Transverse colon (tissue), 4 donors: ENCODE results near the gene NPFF. TPM values are rescaled to one million over a fixed set of nuclear protein-coding genes. Genes with fewer than 3 reads are reported as not detected.

Experiments used
- DNase-seq: peaks from one replicate; pipeline ENCODE4 v3.0.0-alpha.2; 2019
- H3K27ac ChIP-seq, 4 donors: fragments of 200-600 bp; sonication (generic); 2 replicates each; pipeline ENCODE4 v1.5.1; 2016 to 2018; ENCODE audit warnings: inconsistent platforms in 4 of 4
- H3K27me3 ChIP-seq: fragments of 200-600 bp; sonication (generic); 2 replicates; pipeline ENCODE4 v1.5.1; 2017; ENCODE audit warnings: inconsistent platforms
- H3K36me3 ChIP-seq, 4 donors: fragments of 200-600 bp; sonication (generic); 2 replicates each; pipeline ENCODE4 v1.5.1; 2017 to 2019; ENCODE audit warnings: inconsistent platforms in 4 of 4
- H3K4me1 ChIP-seq, 4 donors: fragments of 200-600 bp; sonication (generic); 2 replicates each; pipeline ENCODE4 v1.5.1; 2017 to 2020; ENCODE audit warnings: inconsistent platforms in 4 of 4
- H3K4me3 ChIP-seq, 4 donors: fragments of 200-600 bp; sonication (generic); 1 replicate in 1 of 4; 2 replicates in 3 of 4; pipeline versions ENCODE4 v1.5.1 to v1.6.1; 2017 to 2019; ENCODE audit warnings: inconsistent platforms in 4 of 4
- H3K9me3 ChIP-seq, 2 donors: fragments of 200-600 bp; sonication (generic); 2 replicates each; pipeline ENCODE4 v1.5.1; 2017 to 2019; ENCODE audit warnings: inconsistent platforms in 2 of 2
- CTCF ChIP-seq, 5 experiments: fragments of 200-600 bp in 3 of 5; fragments of 450-650 bp in 2 of 5; sonication (generic) in 3 of 5; IDR thresholded peaks; 1 replicate in 2 of 5; 2 replicates in 3 of 5; pipeline ENCODE4 v1.5.1; 2016 to 2017; ENCODE audit warnings: antibody characterized with exemption in 5 of 5, inconsistent platforms in 3 of 5, mild to moderate bottlenecking in 2 of 5, moderate library complexity in 1 of 5
- EP300 ChIP-seq: sonication (generic); formaldehyde crosslinking; IDR thresholded peaks from one replicate; pipeline ENCODE4 v1.6.1; 2017; ENCODE audit warnings: antibody characterized with exemption, low read depth
- POLR2A ChIP-seq: fragments of 450-650 bp; IDR thresholded peaks from one replicate; pipeline ENCODE4 v1.6.1; 2016; ENCODE audit warnings: antibody characterized with exemption, mild to moderate bottlenecking, moderate library complexity
- POLR2AphosphoS5 ChIP-seq, 3 donors: sonication (generic); formaldehyde crosslinking; IDR thresholded peaks; one replicate each; pipeline ENCODE4 v1.6.1; 2016; ENCODE audit warnings: antibody characterized with exemption in 3 of 3
- WGBS, 2 donors: methylation state at CpG; one replicate each; pipeline ENCODE4 v1.1.5; 2018; ENCODE audit warnings: low coverage in 1 of 2; 5-methylcytosine and 5-hydroxymethylcytosine counted together
- in situ Hi-C, 4 donors: fragments of 200-750 bp; cut with MboI; loops; one replicate each; pipeline versions ENCODE4 v1.15.0 to v1.15.1; 2017; ENCODE audit warnings: low sequenced_read_pairs in 3 of 4, low pct_ligation_motif_present in 1 of 4, low pct_unique_long_range_greater_than_20kb in 1 of 4
- intact Hi-C: fragments of 100-400 bp; cut with DNase I; formaldehyde crosslinking; loops from one replicate; pipeline ENCODE4 v1.15.1; 2023; ENCODE audit warnings: low total_unique reads
- total RNA-seq, 4 donors: library from RNA; depleted of rRNA; stranded (reverse); fragments of >200 nt; gene quantifications; one replicate each; pipeline ENCODE4 v1.1.0, GENCODE V29; 2016

NPFF gene
- total RNA-seq, 4 donors from 2014 or later: not detected

- intact Hi-C loops (no loop called here), in situ Hi-C loops (no loop called here)
- Histone ChIP-seq H3K27me3 (no peaks in the 10 kb centered on the region), H3K4me1 (peaks cover 0 to 13% (median 0%) of the 10 kb centered on the region in 4 donors), H3K36me3 (peaks cover 0 to 97% (median 48%) of the 10 kb centered on the region in 4 donors), H3K4me3 (no peak overlapping the region), H3K27ac (no peak overlapping the region), H3K9me3 (no peaks in the 10 kb centered on the region)
- 66 to 68% methylated on average over 2 of the region's 2 CpGs for WGBS, 2 donors
- no peak for TF ChIP-seq POLR2AphosphoS5 (IDR thresholded peaks at IDR 0.05)
- DNase-seq: no peak
Observed at GRCh38 chr12:53467880-53468279, 39.4 kb downstream of the NPFF start.

- Histone ChIP-seq H3K27me3 (no peaks in the 10 kb centered on the region), H3K4me1 (peaks cover 0 to 8% (median 0%) of the 10 kb centered on the region in 4 donors), H3K27ac (no peak overlapping the region), H3K4me3 (no peak overlapping the region), H3K9me3 (no peaks in the 10 kb centered on the region), H3K36me3 (peaks cover 1 to 98% (median 49%) of the 10 kb centered on the region in 4 donors)
- in situ Hi-C loops: no loop called here
- DNase-seq: no peak
- TF ChIP-seq POLR2AphosphoS5 (IDR thresholded peaks at IDR 0.05): no peak
- no peak for TF ChIP-seq POLR2A
- TF ChIP-seq CTCF (IDR thresholded peaks at IDR 0.05): no peak
- TF ChIP-seq EP300: no peak
- WGBS, 2 donors: 72% methylated on average over 5 of the region's 5 CpGs; no CpG with 5 or more reads in 1 of the 2 donors
- intact Hi-C loops: no loop called here
Observed at GRCh38 chr12:53467082-53467481, 40.2 kb downstream of the NPFF start.

GRCh38 chr12:53466640-53467039, 40.6 kb downstream of the NPFF start:
- in situ Hi-C loops: no loop called here

GRCh38 chr12:53465679-53466078, 41.6 kb downstream of the NPFF start:
- no peak for TF ChIP-seq EP300
- no peak for TF ChIP-seq POLR2AphosphoS5 (IDR thresholded peaks at IDR 0.05)
- TF ChIP-seq CTCF (IDR thresholded peaks at IDR 0.05): no peak
- TF ChIP-seq POLR2A: no peak
- Histone ChIP-seq H3K9me3 (no peaks in the 10 kb centered on the region), H3K27me3 (no peaks in the 10 kb centered on the region), H3K4me3 (no peak overlapping the region), H3K27ac (no peak overlapping the region), H3K4me1 (peaks cover 0 to 3% (median 0%) of the 10 kb centered on the region in 4 donors), H3K36me3 (peaks cover 1 to 99% (median 51%) of the 10 kb centered on the region in 4 donors)
- intact Hi-C loops: no loop called here
- 62 to 64% methylated on average over 2 of the region's 2 CpGs for WGBS, 2 donors
- in situ Hi-C loops: no loop called here
- no peak for DNase-seq

More at GRCh38 chr12:53466640-53467039, 40.6 kb downstream of the NPFF start:
- TF ChIP-seq CTCF (IDR thresholded peaks at IDR 0.05) (no peak), POLR2AphosphoS5 (IDR thresholded peaks at IDR 0.05) (no peak), EP300 (no peak), POLR2A (no peak)
- peaks cover 1 to 98% (median 50%) of the 10 kb centered on the region in 4 donors for H3K36me3 ChIP-seq
- no peaks in the 10 kb centered on the region for H3K27me3 ChIP-seq
- intact Hi-C loops: no loop called here
- no peak overlapping the region for H3K4me3 ChIP-seq
- H3K9me3 ChIP-seq: no peaks in the 10 kb centered on the region
- peaks cover 0 to 5% (median 0%) of the 10 kb centered on the region in 4 donors for H3K4me1 ChIP-seq
- no peak overlapping the region for H3K27ac ChIP-seq
- DNase-seq: no peak
- 68 to 69% methylated on average over 4 of the region's 4 CpGs for WGBS, 2 donors
